ENCODE data around the gene HPRT1. TPM values are rescaled to one million over a fixed set of nuclear protein-coding genes. Genes with fewer than 3 reads are reported as not detected.

HPRT1 gene
- total RNA-seq, 1 experiment from 2014 or later = 38.2 TPM

GRCh38 chrX:134547047-134547679 is 87.2 kb downstream of the HPRT1 start (continued):
- TF ChIP-seq MYBL2 (CRISPR knock-in tag; IDR thresholded peaks at IDR 0.05) (no peak), ZBTB43 (CRISPR knock-in tag; IDR thresholded peaks at IDR 0.05) (no peak), ZNF121 (CRISPR knock-in tag; IDR thresholded peaks at IDR 0.05) (no peak), ATF6 (CRISPR knock-in tag; IDR thresholded peaks at IDR 0.05) (no peak), E2F4 (CRISPR knock-in tag; IDR thresholded peaks at IDR 0.05; ENCODE audit: borderline replicate concordance, low read depth) (no peak)

- TF ChIP-seq USF1 (CRISPR knock-in tag; IDR thresholded peaks at IDR 0.05) = no peak
- no peak for TF ChIP-seq MYBL2 (CRISPR knock-in tag; IDR thresholded peaks at IDR 0.05)
- no peak for TF ChIP-seq NR2C2 (CRISPR knock-in tag; IDR thresholded peaks at IDR 0.05)
- Mint-ChIP-seq H3K36me3 (no peaks in the 10 kb centered on the region), H3K4me3 (peak overlapping the region; percentile 84), H3K9me3 (no peaks in the 10 kb centered on the region), H3K27me3 (ENCODE audit: low read depth) (peaks cover 80% of the 10 kb centered on the region), H3K4me1 (peaks cover 56% of the 10 kb centered on the region), H3K27ac (peak overlapping the region; percentile 96)
- ChIA-PET CTCF (no interaction called here), POLR2A (no interaction called here)
- no peak for DNase-seq (ENCODE audit: low spot score)
- no peak for ATAC-seq
Measured at GRCh38 chrX:134548257-134549201, 88.6 kb downstream of the HPRT1 start.

Small RNAs within 50 kb of the gene (microRNA-seq; reads per million reads assigned to microRNA genes)
- 204 reads per million, percentile 75 among the genes with 10 or more reads in this experiment for gene MIR424 (ENCODE audit: borderline number of aligned reads)
- gene MIR450A1 (ENCODE audit: borderline number of aligned reads) = 3.8 reads per million, percentile 6 among the genes with 10 or more reads in this experiment
- gene MIR450A2 (ENCODE audit: borderline number of aligned reads) = 1.0 reads per million
- gene MIR450B (ENCODE audit: borderline number of aligned reads) = not detected
- 80.3 reads per million, percentile 61 among the genes with 10 or more reads in this experiment for gene MIR503 (ENCODE audit: borderline number of aligned reads)
- 10.5 reads per million, percentile 27 among the genes with 10 or more reads in this experiment for gene MIR542 (ENCODE audit: borderline number of aligned reads)

Other genes with a start within 250 kb of the HPRT1 start
- 1.7 to 1.9 TPM (median 1.8 TPM) in 3 replicates for gene CCDC160, start 223.0 kb upstream of the HPRT1 start, total RNA-seq (2021)
- 40.2 to 44.1 TPM (median 42.8 TPM) in 3 replicates for gene PHF6, start 86.9 kb upstream of the HPRT1 start, total RNA-seq (2021)
- gene PLAC1, start 198.3 kb downstream of the HPRT1 start, total RNA-seq (2021) = 0.27 to 1.8 TPM in 2 of 3 replicates, not detected in the other